ENCODE measurements around the gene SUSD3.
A peak's percentile ranks its signal among the peaks of the same experiment; 100 is the strongest.
"Not testable (repeated sequence)": the region's sequence is repeated elsewhere in the genome, so short reads cannot be mapped to it uniquely, and the experiment has no call there.

Gene SUSD3
- 14.9 to 75.7 (median 39.9) reads per million in 4 experiments for total RNA-seq

- DNase-seq = peak; percentile 53
Measured at GRCh38 chr9:93058355-93059010, at the start of gene SUSD3. TSS of gene SUSD3 (plus strand) at chr9:93058701. CDS start at chr9:93058743, 42 bp downstream.

GRCh38 chr9:93009337-93010015 is 49.0 kb upstream of the SUSD3 start:
- no peak for DNase-seq

GRCh38 chr9:93010056-93010455 is 48.4 kb upstream of the SUSD3 start:
- no peak for DNase-seq

GRCh38 chr9:93010704-93011103 is 47.8 kb upstream of the SUSD3 start:
- DNase-seq = no peak

- no peak for DNase-seq
Measured at GRCh38 chr9:93011114-93011513, 47.4 kb upstream of the SUSD3 start.

GRCh38 chr9:93012963-93013855 is 45.3 kb upstream of the SUSD3 start:
- DNase-seq = no peak

GRCh38 chr9:93013856-93014582 is 44.5 kb upstream of the SUSD3 start:
- no peak for DNase-seq

GRCh38 chr9:93015190-93015589 is 43.3 kb upstream of the SUSD3 start:
- DNase-seq = not testable (repeated sequence)

GRCh38 chr9:93017621-93018020 is 40.9 kb upstream of the SUSD3 start:
- DNase-seq = no peak

GRCh38 chr9:93020151-93020550 is 38.4 kb upstream of the SUSD3 start:
- DNase-seq = no peak

GRCh38 chr9:93020771-93021670 is 37.5 kb upstream of the SUSD3 start:
- peak; percentile 19 for DNase-seq

- DNase-seq = no peak
Measured at GRCh38 chr9:93022066-93022465, 36.4 kb upstream of the SUSD3 start.

GRCh38 chr9:93022721-93023520 is 35.6 kb upstream of the SUSD3 start:
- DNase-seq = no peak

- DNase-seq = no peak
Measured at GRCh38 chr9:93023521-93023815, 35.0 kb upstream of the SUSD3 start.

GRCh38 chr9:93024646-93024910 is 33.9 kb upstream of the SUSD3 start:
- no peak for DNase-seq

- no peak for DNase-seq
Measured at GRCh38 chr9:93024986-93025630, 33.4 kb upstream of the SUSD3 start.

- DNase-seq = no peak
Measured at GRCh38 chr9:93025736-93026135, 32.8 kb upstream of the SUSD3 start.

GRCh38 chr9:93026640-93027039 is 31.9 kb upstream of the SUSD3 start:
- DNase-seq = no peak

- no peak for DNase-seq
Measured at GRCh38 chr9:93027750-93028149, 30.8 kb upstream of the SUSD3 start.

GRCh38 chr9:93028448-93029006 is 30.0 kb upstream of the SUSD3 start:
- peak; percentile 52 for DNase-seq

Data from effector CD8-positive, alpha-beta T cell (primary cell).